ENCODE measurements around the gene RADIL. TPM values are rescaled to one million over a fixed set of nuclear protein-coding genes. Genes with fewer than 3 reads are reported as not detected.
A peak's percentile ranks its signal among the peaks of the same experiment; 100 is the strongest.

The RADIL gene
- polyA plus RNA-seq, 3 donors: not detected

GRCh38 chr7:4798706-4799235 is 84.7 kb downstream of the RADIL start:
- H3K36me3 ChIP-seq (replicated peaks in 1 of 2; ENCODE audit: control insufficient read depth in 1 of 2, insufficient read depth in 2 of 2, low read length in 2 of 2): no peaks in the 10 kb centered on the region
- H3K27ac ChIP-seq (ENCODE audit: low read depth in 1 of 2, low read length in 2 of 2): no peak overlapping the region
- Mint-ChIP-seq H3K4me1 (peaks cover 3% of the 10 kb centered on the region), H3K27ac (no peak overlapping the region), H3K4me3 (no peak overlapping the region), H3K9me3 (peaks cover 0 to 6% (median 0%) of the 10 kb centered on the region in 7 donors), H3K27me3 (ENCODE audit: low read depth in 3 of 3) (peaks cover 0 to 2% (median 0%) of the 10 kb centered on the region in 3 donors), H3K36me3 (no peaks in the 10 kb centered on the region)
- DNase-seq: no peak
- no peaks in the 10 kb centered on the region for H3K79me2 ChIP-seq (ENCODE audit: insufficient read depth, low read length)
- H3K9me3 ChIP-seq (replicated peaks in 1 of 2; ENCODE audit: control insufficient read depth in 1 of 2, insufficient read depth in 1 of 2, low read length in 2 of 2): no peaks in the 10 kb centered on the region
- H3K4me3 ChIP-seq (replicated peaks in 1 of 3; ENCODE audit: low read depth in 2 of 3, low read length in 3 of 3): no peak overlapping the region
- WGBS (ENCODE audit: insufficient coverage): 93% methylated on average over 14 of the region's 15 CpGs
- H3K27me3 ChIP-seq (ENCODE audit: control insufficient read depth in 2 of 2, insufficient read depth in 2 of 2, low read length in 2 of 2): no peaks in the 10 kb centered on the region
- H2AFZ ChIP-seq (ENCODE audit: insufficient read depth, low read depth, low read length, poor library complexity, severe bottlenecking): no peak overlapping the region
- intact Hi-C loops (cut with micrococcal nuclease): loop anchor here (2.0 kb wide), 1 partner anchor 286 kb away; no protein-coding TSS in a partner anchor
- TF ChIP-seq CTCF (IDR thresholded peaks at IDR 0.05): no peak
- H3K4me2 ChIP-seq (replicated peaks; ENCODE audit: extremely low read depth, low read length, poor library complexity, severe bottlenecking): no peak overlapping the region
- no peaks in the 10 kb centered on the region for H3K4me1 ChIP-seq (ENCODE audit: control insufficient read depth in 1 of 2, insufficient read depth in 2 of 2, low read length in 2 of 2)
- no peak overlapping the region for H3K9ac ChIP-seq (ENCODE audit: insufficient read depth, low read length, poor library complexity, severe bottlenecking)
- H4K20me1 ChIP-seq (ENCODE audit: insufficient read depth, low read length): no peaks in the 10 kb centered on the region

GRCh38 chr7:4797858-4798705 is 85.4 kb downstream of the RADIL start:
- H3K36me3 Mint-ChIP-seq: no peaks in the 10 kb centered on the region
- no peaks in the 10 kb centered on the region for H3K79me2 ChIP-seq (ENCODE audit: insufficient read depth, low read length)
- no peak overlapping the region for H3K27ac Mint-ChIP-seq
- intact Hi-C loops (cut with micrococcal nuclease): loop anchor here (2.0 kb wide), 1 partner anchor 287 kb away; no protein-coding TSS in a partner anchor
- H3K9me3 ChIP-seq (replicated peaks in 1 of 2; ENCODE audit: control insufficient read depth in 1 of 2, insufficient read depth in 1 of 2, low read length in 2 of 2): no peaks in the 10 kb centered on the region
- H3K4me2 ChIP-seq (replicated peaks; ENCODE audit: extremely low read depth, low read length, poor library complexity, severe bottlenecking): no peak overlapping the region
- H3K27ac ChIP-seq (ENCODE audit: low read depth in 1 of 2, low read length in 2 of 2): no peak overlapping the region
- H3K4me3 Mint-ChIP-seq: no peak overlapping the region
- H3K9me3 Mint-ChIP-seq: peaks cover 0 to 6% (median 0%) of the 10 kb centered on the region in 7 donors
- H3K27me3 ChIP-seq (ENCODE audit: control insufficient read depth in 2 of 2, insufficient read depth in 2 of 2, low read length in 2 of 2): no peaks in the 10 kb centered on the region
- H3K36me3 ChIP-seq (replicated peaks in 1 of 2; ENCODE audit: control insufficient read depth in 1 of 2, insufficient read depth in 2 of 2, low read length in 2 of 2): no peaks in the 10 kb centered on the region
- H2AFZ ChIP-seq (ENCODE audit: insufficient read depth, low read depth, low read length, poor library complexity, severe bottlenecking): no peak overlapping the region
- peak; percentile 98 for TF ChIP-seq CTCF (IDR thresholded peaks at IDR 0.05)
- 30% methylated on average over 33 of the region's 37 CpGs for WGBS (ENCODE audit: insufficient coverage)
- H3K27me3 Mint-ChIP-seq (ENCODE audit: low read depth in 3 of 3): peaks cover 0 to 2% (median 1%) of the 10 kb centered on the region in 3 donors
- H3K4me3 ChIP-seq (replicated peaks in 1 of 3; ENCODE audit: low read depth in 2 of 3, low read length in 3 of 3): no peak overlapping the region
- peaks cover 3% of the 10 kb centered on the region for H3K4me1 Mint-ChIP-seq
- peak; percentile 30 to 53 (median 36) for DNase-seq
- H4K20me1 ChIP-seq (ENCODE audit: insufficient read depth, low read length): no peaks in the 10 kb centered on the region
- no peaks in the 10 kb centered on the region for H3K4me1 ChIP-seq (ENCODE audit: control insufficient read depth in 1 of 2, insufficient read depth in 2 of 2, low read length in 2 of 2)
- no peak overlapping the region for H3K9ac ChIP-seq (ENCODE audit: insufficient read depth, low read length, poor library complexity, severe bottlenecking)
